ENCODE data around the gene WDR36.

The WDR36 gene

DNA sequence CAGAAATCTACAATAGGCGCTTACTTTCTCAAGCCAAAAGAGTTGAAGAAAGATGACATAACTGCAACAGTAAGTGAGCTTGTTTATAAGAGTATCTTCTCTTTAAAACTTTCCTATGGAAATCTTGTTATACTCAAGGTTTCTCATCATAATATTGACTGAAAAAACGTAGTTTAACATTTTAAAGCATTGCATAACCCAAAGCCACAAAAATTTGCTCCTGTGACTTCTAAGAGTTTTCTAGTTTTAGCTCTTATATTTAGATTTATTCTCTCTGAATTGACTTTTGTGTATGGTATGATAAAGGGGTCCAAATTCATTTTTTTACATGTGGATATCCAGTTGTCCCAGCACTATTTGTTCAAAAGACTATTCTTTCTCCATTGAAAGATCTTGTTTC, 15.2 kb downstream of the WDR36 start:
- no peak overlapping the region for H3K4me3 ChIP-seq (ENCODE audit: low read depth, low read length)
- TF ChIP-seq, protein P1, sequence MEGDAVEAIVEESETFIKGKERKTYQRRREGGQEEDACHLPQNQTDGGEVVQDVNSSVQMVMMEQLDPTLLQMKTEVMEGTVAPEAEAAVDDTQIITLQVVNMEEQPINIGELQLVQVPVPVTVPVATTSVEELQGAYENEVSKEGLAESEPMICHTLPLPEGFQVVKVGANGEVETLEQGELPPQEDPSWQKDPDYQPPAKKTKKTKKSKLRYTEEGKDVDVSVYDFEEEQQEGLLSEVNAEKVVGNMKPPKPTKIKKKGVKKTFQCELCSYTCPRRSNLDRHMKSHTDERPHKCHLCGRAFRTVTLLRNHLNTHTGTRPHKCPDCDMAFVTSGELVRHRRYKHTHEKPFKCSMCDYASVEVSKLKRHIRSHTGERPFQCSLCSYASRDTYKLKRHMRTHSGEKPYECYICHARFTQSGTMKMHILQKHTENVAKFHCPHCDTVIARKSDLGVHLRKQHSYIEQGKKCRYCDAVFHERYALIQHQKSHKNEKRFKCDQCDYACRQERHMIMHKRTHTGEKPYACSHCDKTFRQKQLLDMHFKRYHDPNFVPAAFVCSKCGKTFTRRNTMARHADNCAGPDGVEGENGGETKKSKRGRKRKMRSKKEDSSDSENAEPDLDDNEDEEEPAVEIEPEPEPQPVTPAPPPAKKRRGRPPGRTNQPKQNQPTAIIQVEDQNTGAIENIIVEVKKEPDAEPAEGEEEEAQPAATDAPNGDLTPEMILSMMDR (IDR thresholded peaks at IDR 0.05; ENCODE audit: low read depth, low read length) = no peak
- no peaks in the 10 kb centered on the region for H3K9me3 ChIP-seq
- no peaks in the 10 kb centered on the region for H3K4me1 ChIP-seq
- DNase-seq = no peak
- no peaks in the 10 kb centered on the region for H3K27me3 ChIP-seq
- peaks cover 98% of the 10 kb centered on the region for H3K36me3 ChIP-seq

GRCh38 chr5:111111956-111112355, 19.8 kb downstream of the WDR36 start:
- Histone ChIP-seq H3K36me3 (peaks cover 84% of the 10 kb centered on the region), H3K27me3 (no peaks in the 10 kb centered on the region), H3K4me1 (no peaks in the 10 kb centered on the region), H3K4me3 (ENCODE audit: low read depth, low read length) (no peak overlapping the region), H3K9me3 (no peaks in the 10 kb centered on the region)
- DNase-seq = no peak
- TF ChIP-seq, protein P1 (IDR thresholded peaks at IDR 0.05; ENCODE audit: low read depth, low read length) = no peak

DNA sequence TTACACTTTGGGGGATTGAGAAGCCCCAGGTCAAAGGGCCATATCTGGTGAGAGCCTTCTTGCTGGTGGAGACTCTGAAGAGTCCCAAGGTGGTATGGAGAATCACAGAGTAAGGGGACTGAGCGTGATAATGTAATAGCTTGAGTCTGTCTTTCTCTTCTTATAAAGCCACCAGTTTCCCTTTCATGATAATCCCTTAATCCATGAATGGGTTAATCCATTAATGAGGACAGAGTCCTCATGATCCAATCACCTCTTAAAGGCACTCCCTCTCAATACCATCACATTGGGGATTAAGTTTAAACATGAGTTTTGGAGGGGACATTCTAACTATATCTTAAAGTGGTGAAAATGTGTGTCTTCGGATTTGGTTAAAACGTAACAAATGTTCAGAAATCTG, 21.5 kb downstream of the WDR36 start:
- Histone ChIP-seq H3K4me3 (ENCODE audit: low read depth, low read length) (no peak overlapping the region), H3K36me3 (peaks cover 81% of the 10 kb centered on the region)
- no peak for DNase-seq

GRCh38 chr5:111115229-111115628, 23.1 kb downstream of the WDR36 start:
- peaks cover 80% of the 10 kb centered on the region for H3K36me3 ChIP-seq
- TF ChIP-seq, protein P1 (IDR thresholded peaks at IDR 0.05; ENCODE audit: low read depth, low read length) = no peak
- no peak for DNase-seq
- H3K4me1 ChIP-seq = no peaks in the 10 kb centered on the region
- no peaks in the 10 kb centered on the region for H3K27me3 ChIP-seq
- no peak overlapping the region for H3K4me3 ChIP-seq (ENCODE audit: low read depth, low read length)
- no peaks in the 10 kb centered on the region for H3K9me3 ChIP-seq

More for the DNA sequence above, 21.5 kb downstream of the WDR36 start:
- TF ChIP-seq, protein P1 (IDR thresholded peaks at IDR 0.05; ENCODE audit: low read depth, low read length) = no peak
- Histone ChIP-seq H3K9me3 (no peaks in the 10 kb centered on the region), H3K27me3 (no peaks in the 10 kb centered on the region), H3K4me1 (no peaks in the 10 kb centered on the region)

GRCh38 chr5:111116550-111116949, 24.4 kb downstream of the WDR36 start:
- H3K4me3 ChIP-seq (ENCODE audit: low read depth, low read length) = no peak overlapping the region
- H3K4me1 ChIP-seq = no peaks in the 10 kb centered on the region
- H3K27me3 ChIP-seq = no peaks in the 10 kb centered on the region
- TF ChIP-seq, protein P1 (IDR thresholded peaks at IDR 0.05; ENCODE audit: low read depth, low read length) = no peak
- H3K9me3 ChIP-seq = no peaks in the 10 kb centered on the region
- H3K36me3 ChIP-seq = peaks cover 80% of the 10 kb centered on the region
- DNase-seq = no peak

GRCh38 chr5:111117136-111117535, 25.0 kb downstream of the WDR36 start:
- Histone ChIP-seq H3K9me3 (no peaks in the 10 kb centered on the region), H3K4me1 (no peaks in the 10 kb centered on the region), H3K4me3 (ENCODE audit: low read depth, low read length) (no peak overlapping the region), H3K36me3 (peaks cover 80% of the 10 kb centered on the region), H3K27me3 (no peaks in the 10 kb centered on the region)
- no peak for DNase-seq
- TF ChIP-seq, protein P1 (IDR thresholded peaks at IDR 0.05; ENCODE audit: low read depth, low read length) = no peak

All from BE2C (cell line).